ENCODE data around the gene SMIM5. TPM values are rescaled to one million over a fixed set of nuclear protein-coding genes. Genes with fewer than 3 reads are reported as not detected.

SMIM5 gene
- polyA plus RNA-seq, 3 donors: 0.15 to 3.3 (median 0.43) TPM

DNA sequence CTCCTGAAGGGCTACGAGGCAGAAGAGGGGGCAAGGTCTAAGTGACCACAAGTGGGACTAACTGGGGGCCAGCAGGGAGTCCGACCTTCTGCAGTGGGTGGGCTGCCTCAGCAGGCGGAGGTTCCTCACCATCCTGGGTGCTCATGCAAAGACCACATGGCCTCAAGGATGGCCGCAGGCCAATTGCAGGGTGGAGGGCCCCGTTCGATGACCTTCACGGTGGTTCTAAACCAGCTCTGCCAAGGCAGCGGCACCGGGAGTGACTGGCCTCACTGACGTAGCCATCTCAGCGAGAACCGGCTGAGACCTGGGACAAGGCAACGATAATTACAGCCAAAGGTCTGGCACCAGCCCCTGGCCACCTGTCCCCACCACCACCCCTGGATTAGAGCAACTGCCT lies 5.7 kb downstream of the SMIM5 start:
- Mint-ChIP-seq H3K27ac (no peak overlapping the region), H3K4me3 (no peak overlapping the region), H3K9me3 (peaks cover 0 to 2% (median 0%) of the 10 kb centered on the region in 7 donors), H3K36me3 (peaks cover 21 to 32% of the 10 kb centered on the region in 2 donors), H3K4me1 (peaks cover 10% of the 10 kb centered on the region), H3K27me3 (ENCODE audit: low read depth in 3 of 3) (peaks cover 0 to 4% (median 2%) of the 10 kb centered on the region in 3 donors)
- Histone ChIP-seq H3K4me1 (ENCODE audit: control insufficient read depth in 1 of 2, insufficient read depth in 2 of 2, low read length in 2 of 2) (peaks cover 0 to 7% of the 10 kb centered on the region in 2 donors), H4K20me1 (ENCODE audit: insufficient read depth, low read length) (no peaks in the 10 kb centered on the region), H3K4me2 (replicated peaks; ENCODE audit: extremely low read depth, low read length, poor library complexity, severe bottlenecking) (no peak overlapping the region), H3K79me2 (ENCODE audit: insufficient read depth, low read length) (no peaks in the 10 kb centered on the region), H3K27me3 (ENCODE audit: control insufficient read depth in 2 of 2, insufficient read depth in 2 of 2, low read length in 2 of 2) (no peaks in the 10 kb centered on the region), H3K9me3 (replicated peaks in 1 of 2; ENCODE audit: control insufficient read depth in 1 of 2, insufficient read depth in 1 of 2, low read length in 2 of 2) (no peaks in the 10 kb centered on the region), H2AFZ (ENCODE audit: insufficient read depth, low read depth, low read length, poor library complexity, severe bottlenecking) (no peak overlapping the region), H3K36me3 (replicated peaks in 1 of 2; ENCODE audit: control insufficient read depth in 1 of 2, insufficient read depth in 2 of 2, low read length in 2 of 2) (peaks cover 14 to 41% of the 10 kb centered on the region in 2 donors), H3K27ac (ENCODE audit: low read depth in 1 of 2, low read length in 2 of 2) (no peak overlapping the region), H3K9ac (ENCODE audit: insufficient read depth, low read length, poor library complexity, severe bottlenecking) (no peak overlapping the region), H3K4me3 (replicated peaks in 1 of 3; ENCODE audit: low read depth in 2 of 3, low read length in 3 of 3) (no peak overlapping the region)
- DNase-seq: no peak
- intact Hi-C loops (cut with micrococcal nuclease): no loop called here
- 96% methylated on average over 11 of the region's 13 CpGs for WGBS (ENCODE audit: insufficient coverage)
- TF ChIP-seq, protein P1, sequence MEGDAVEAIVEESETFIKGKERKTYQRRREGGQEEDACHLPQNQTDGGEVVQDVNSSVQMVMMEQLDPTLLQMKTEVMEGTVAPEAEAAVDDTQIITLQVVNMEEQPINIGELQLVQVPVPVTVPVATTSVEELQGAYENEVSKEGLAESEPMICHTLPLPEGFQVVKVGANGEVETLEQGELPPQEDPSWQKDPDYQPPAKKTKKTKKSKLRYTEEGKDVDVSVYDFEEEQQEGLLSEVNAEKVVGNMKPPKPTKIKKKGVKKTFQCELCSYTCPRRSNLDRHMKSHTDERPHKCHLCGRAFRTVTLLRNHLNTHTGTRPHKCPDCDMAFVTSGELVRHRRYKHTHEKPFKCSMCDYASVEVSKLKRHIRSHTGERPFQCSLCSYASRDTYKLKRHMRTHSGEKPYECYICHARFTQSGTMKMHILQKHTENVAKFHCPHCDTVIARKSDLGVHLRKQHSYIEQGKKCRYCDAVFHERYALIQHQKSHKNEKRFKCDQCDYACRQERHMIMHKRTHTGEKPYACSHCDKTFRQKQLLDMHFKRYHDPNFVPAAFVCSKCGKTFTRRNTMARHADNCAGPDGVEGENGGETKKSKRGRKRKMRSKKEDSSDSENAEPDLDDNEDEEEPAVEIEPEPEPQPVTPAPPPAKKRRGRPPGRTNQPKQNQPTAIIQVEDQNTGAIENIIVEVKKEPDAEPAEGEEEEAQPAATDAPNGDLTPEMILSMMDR (IDR thresholded peaks at IDR 0.05): no peak

DNA sequence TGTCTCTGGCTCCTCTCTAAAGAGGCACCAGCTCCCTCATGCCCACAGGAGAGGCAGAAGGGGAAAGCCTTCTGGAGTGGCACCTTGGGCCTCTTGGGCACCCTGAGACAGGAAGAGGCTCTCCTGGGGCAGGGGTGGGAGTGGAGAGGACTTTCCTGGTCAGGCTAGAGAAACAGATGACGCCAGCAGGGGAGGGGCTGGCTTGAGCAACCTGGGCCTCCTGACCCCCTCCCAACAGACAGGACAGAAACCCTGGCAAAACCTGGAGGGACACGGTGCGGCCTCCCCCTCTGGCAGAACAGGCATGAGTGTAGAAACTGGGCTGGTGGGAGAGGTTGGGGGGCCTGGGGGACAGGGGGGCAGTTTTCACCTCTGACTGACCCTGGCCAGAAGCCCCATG lies 6.1 kb downstream of the SMIM5 start:
- Histone ChIP-seq H3K4me3 (replicated peaks in 1 of 3; ENCODE audit: low read depth in 2 of 3, low read length in 3 of 3) (no peak overlapping the region), H2AFZ (ENCODE audit: insufficient read depth, low read depth, low read length, poor library complexity, severe bottlenecking) (no peak overlapping the region), H3K4me1 (ENCODE audit: control insufficient read depth in 1 of 2, insufficient read depth in 2 of 2, low read length in 2 of 2) (peaks cover 0 to 5% of the 10 kb centered on the region in 2 donors), H3K27me3 (ENCODE audit: control insufficient read depth in 2 of 2, insufficient read depth in 2 of 2, low read length in 2 of 2) (no peaks in the 10 kb centered on the region), H4K20me1 (ENCODE audit: insufficient read depth, low read length) (no peaks in the 10 kb centered on the region), H3K4me2 (replicated peaks; ENCODE audit: extremely low read depth, low read length, poor library complexity, severe bottlenecking) (no peak overlapping the region), H3K79me2 (ENCODE audit: insufficient read depth, low read length) (no peaks in the 10 kb centered on the region), H3K27ac (ENCODE audit: low read depth in 1 of 2, low read length in 2 of 2) (no peak overlapping the region), H3K9me3 (replicated peaks in 1 of 2; ENCODE audit: control insufficient read depth in 1 of 2, insufficient read depth in 1 of 2, low read length in 2 of 2) (no peaks in the 10 kb centered on the region), H3K9ac (ENCODE audit: insufficient read depth, low read length, poor library complexity, severe bottlenecking) (no peak overlapping the region), H3K36me3 (replicated peaks in 1 of 2; ENCODE audit: control insufficient read depth in 1 of 2, insufficient read depth in 2 of 2, low read length in 2 of 2) (peaks cover 14 to 44% of the 10 kb centered on the region in 2 donors)
- H3K27ac Mint-ChIP-seq: peak overlapping the region in 1 of 7 donors; percentile 45
- H3K4me3 Mint-ChIP-seq: no peak overlapping the region
- H3K27me3 Mint-ChIP-seq (ENCODE audit: low read depth in 3 of 3): peaks cover 0 to 2% (median 0%) of the 10 kb centered on the region in 3 donors
- intact Hi-C loops (cut with micrococcal nuclease): no loop called here
- no peak for DNase-seq
- no CpG with 5 or more reads among the region's 3 CpGs for WGBS (ENCODE audit: insufficient coverage)
- TF ChIP-seq, protein P1 (IDR thresholded peaks at IDR 0.05): no peak
- H3K4me1 Mint-ChIP-seq: peaks cover 8% of the 10 kb centered on the region
- peaks cover 23 to 37% of the 10 kb centered on the region in 2 donors for H3K36me3 Mint-ChIP-seq
- H3K9me3 Mint-ChIP-seq: peaks cover 0 to 2% (median 0%) of the 10 kb centered on the region in 7 donors

All from CD14-positive monocyte (primary cell).